Tibial nerve (tissue), 3 donors: ENCODE measurements around the gene FAM180A.

Experiments used
- CTCF ChIP-seq, 5 experiments: fragments of 200-600 bp in 3 of 5; fragments of 450-650 bp in 2 of 5; sonication (generic) in 3 of 5; IDR thresholded peaks; one replicate each; pipeline ENCODE4 v1.5.1; 2016 to 2019; ENCODE audit warnings: antibody characterized with exemption in 5 of 5, mild to moderate bottlenecking in 3 of 5, moderate library complexity in 2 of 5
- POLR2A ChIP-seq, 2 donors: fragments of 450-650 bp; IDR thresholded peaks; one replicate each; pipeline ENCODE4 v1.6.1; 2017; ENCODE audit warnings: antibody characterized with exemption in 2 of 2, mild to moderate bottlenecking in 2 of 2, moderate library complexity in 2 of 2

- no peak for TF ChIP-seq POLR2A (IDR thresholded peaks at IDR 0.05)
- no peak for TF ChIP-seq CTCF (IDR thresholded peaks at IDR 0.05)
Measured at GRCh38 chr7:135782801-135783200, 34.2 kb upstream of the FAM180A start.
